Measurements from ENCODE around the gene ZC3H7A. TPM values are rescaled to one million over a fixed set of nuclear protein-coding genes. Genes with fewer than 3 reads are reported as not detected.
A peak's percentile ranks its signal among the peaks of the same experiment; 100 is the strongest.
"Not testable (repeated sequence)": the region's sequence is repeated elsewhere in the genome, so short reads cannot be mapped to it uniquely, and the experiment has no call there.

Gene ZC3H7A
- total and polyA plus RNA-seq, 9 donors = 37.2 to 53.6 (median 40.4) TPM

DNA sequence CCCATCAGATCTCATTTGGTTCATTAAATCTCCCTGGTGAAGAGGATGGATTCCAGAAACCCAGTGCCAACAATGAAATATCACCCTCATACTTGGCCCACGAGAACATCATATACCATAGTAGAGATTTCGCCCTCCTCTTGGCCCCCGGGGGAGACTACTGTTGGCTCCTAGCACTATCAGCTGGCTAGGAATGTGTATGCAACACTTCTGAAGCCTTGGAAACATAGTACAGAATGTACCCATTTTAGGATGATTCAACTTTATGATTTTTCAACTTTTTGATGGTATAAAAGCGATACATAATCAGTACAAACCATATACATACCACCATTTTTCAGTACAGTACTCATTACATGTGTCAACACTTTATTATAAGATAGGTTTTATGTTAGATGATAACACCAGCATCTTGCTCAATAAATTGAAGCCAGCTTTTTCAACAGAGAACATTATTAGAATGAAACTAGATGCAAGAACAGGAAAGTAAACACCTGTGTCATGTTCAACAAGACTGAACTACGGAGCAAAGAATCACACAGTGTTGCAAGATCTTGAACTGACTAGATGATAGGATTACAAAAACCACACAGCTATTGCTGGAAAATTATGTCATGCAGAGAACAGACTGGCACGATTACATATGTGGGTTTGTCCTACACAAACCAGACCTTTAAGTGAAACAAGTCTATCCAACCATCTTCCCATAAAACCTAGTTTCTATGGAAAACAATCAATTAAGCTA, 37.1 kb upstream of the ZC3H7A start:
- DNase-seq = no peak
- whole genome bisulfite sequencing (ENCODE audit: insufficient coverage) = no CpG with 5 or more reads among the region's 6 CpGs
- Histone ChIP-seq H3K36me3 (ENCODE audit: control insufficient read depth, insufficient read depth, low read length) (peaks cover 25% of the 10 kb centered on the region), H3K27me3 (ENCODE audit: control insufficient read depth, insufficient read depth, low read length) (no peaks in the 10 kb centered on the region), H3K9me3 (replicated peaks; ENCODE audit: control insufficient read depth, low read depth, low read length) (no peaks in the 10 kb centered on the region), H3K4me3 (ENCODE audit: low read length) (no peak overlapping the region), H3K4me1 (ENCODE audit: control insufficient read depth, insufficient read depth, low read length) (no peaks in the 10 kb centered on the region), H3K27ac (ENCODE audit: low read length) (no peak overlapping the region)

DNA sequence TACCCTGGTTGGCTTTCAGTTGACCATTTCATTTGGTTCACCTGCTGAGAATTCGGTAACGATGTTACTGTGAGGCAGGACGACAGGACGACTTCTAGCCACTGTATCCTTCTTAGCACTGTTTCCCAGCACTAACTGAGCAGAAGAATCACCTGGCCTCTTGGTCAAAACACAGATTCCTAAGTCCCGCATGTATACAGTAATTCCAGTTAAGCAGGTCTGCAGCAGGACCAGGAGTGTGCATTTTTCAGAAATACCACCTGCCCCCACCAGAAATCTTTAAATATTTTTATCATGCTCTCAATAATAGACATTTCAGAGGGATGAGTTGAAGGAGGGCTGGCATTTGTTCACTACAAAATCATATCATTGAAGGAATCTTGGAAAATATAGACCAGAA, 31.6 kb upstream of the ZC3H7A start:
- H3K27ac ChIP-seq (ENCODE audit: low read length) = no peak overlapping the region
- no peaks in the 10 kb centered on the region for H3K9me3 ChIP-seq (replicated peaks; ENCODE audit: control insufficient read depth, low read depth, low read length)
- DNase-seq = no peak
- WGBS (ENCODE audit: insufficient coverage) = 76% methylated on average over 4 of the region's 5 CpGs
- H3K4me3 ChIP-seq (ENCODE audit: low read length) = no peak overlapping the region
- no peaks in the 10 kb centered on the region for H3K4me1 ChIP-seq (ENCODE audit: control insufficient read depth, insufficient read depth, low read length)
- H3K36me3 ChIP-seq (ENCODE audit: control insufficient read depth, insufficient read depth, low read length) = no peaks in the 10 kb centered on the region
- H3K27me3 ChIP-seq (ENCODE audit: control insufficient read depth, insufficient read depth, low read length) = no peaks in the 10 kb centered on the region

DNA sequence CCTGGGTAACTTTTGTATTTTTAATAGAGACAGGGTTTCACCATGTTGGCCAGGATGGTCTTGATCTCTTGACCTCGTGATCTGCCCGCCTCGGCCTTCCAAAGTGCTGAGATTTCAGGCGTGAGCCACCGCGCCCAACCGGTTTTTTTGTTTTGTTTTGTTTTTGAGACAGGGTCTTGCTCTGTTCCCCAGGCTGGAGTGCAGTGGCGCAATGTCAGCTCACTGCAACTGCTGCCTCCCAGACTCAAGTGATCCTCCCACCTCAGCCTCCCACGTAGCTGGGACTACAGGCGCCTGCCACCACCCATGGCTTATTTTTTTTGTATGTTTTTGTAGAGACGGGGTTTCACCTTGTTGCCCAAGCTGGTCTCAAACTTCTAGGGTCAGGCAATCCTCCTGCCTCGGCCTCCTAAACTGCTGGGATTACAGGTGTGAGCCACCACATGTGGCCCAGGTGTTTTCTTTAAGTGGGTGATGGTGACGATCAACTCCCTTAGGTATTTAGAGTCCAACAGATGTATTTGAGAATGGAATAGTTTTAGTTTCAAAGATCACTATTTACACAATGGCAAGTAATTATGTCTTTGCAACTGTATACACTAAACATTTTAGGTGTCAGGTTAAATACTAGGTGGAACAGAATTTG, 28.6 kb upstream of the ZC3H7A start:
- not testable (repeated sequence) for H3K27me3 ChIP-seq (ENCODE audit: control insufficient read depth, insufficient read depth, low read length); H3K4me1 ChIP-seq (ENCODE audit: control insufficient read depth, insufficient read depth, low read length); H3K9me3 ChIP-seq (replicated peaks; ENCODE audit: control insufficient read depth, low read depth, low read length); H3K36me3 ChIP-seq (ENCODE audit: control insufficient read depth, insufficient read depth, low read length); H3K4me3 ChIP-seq (ENCODE audit: low read length); H3K27ac ChIP-seq (ENCODE audit: low read length); DNase-seq
- WGBS (ENCODE audit: insufficient coverage) = 60% methylated on average over 1 of the region's 13 CpGs

DNA sequence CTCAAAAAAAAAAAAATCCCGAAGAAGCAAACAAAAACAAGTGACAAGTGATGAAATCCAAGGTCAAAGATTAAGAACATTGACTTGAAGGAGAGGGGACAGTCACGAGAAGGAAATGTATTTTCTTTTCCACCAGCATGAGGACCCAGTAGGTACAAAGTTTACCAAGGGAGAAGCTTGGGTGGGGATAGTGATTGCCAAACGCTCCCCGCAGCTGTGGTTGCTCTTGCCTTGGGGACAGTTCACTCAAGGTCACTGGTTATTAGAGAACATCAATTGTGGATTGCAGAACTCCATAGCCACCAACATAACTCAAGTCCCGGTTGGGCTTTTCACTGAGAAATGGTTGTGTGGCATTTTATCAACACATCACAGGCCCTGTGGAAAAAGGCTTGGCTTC, 27.3 kb upstream of the ZC3H7A start:
- no CpG with 5 or more reads among the region's 5 CpGs for WGBS (ENCODE audit: insufficient coverage)
- Histone ChIP-seq H3K4me1 (ENCODE audit: control insufficient read depth, insufficient read depth, low read length) (no peaks in the 10 kb centered on the region), H3K9me3 (replicated peaks; ENCODE audit: control insufficient read depth, low read depth, low read length) (no peaks in the 10 kb centered on the region), H3K36me3 (ENCODE audit: control insufficient read depth, insufficient read depth, low read length) (no peaks in the 10 kb centered on the region), H3K27ac (ENCODE audit: low read length) (no peak overlapping the region), H3K4me3 (ENCODE audit: low read length) (no peak overlapping the region), H3K27me3 (ENCODE audit: control insufficient read depth, insufficient read depth, low read length) (no peaks in the 10 kb centered on the region)
- DNase-seq = peak; percentile 43

DNA sequence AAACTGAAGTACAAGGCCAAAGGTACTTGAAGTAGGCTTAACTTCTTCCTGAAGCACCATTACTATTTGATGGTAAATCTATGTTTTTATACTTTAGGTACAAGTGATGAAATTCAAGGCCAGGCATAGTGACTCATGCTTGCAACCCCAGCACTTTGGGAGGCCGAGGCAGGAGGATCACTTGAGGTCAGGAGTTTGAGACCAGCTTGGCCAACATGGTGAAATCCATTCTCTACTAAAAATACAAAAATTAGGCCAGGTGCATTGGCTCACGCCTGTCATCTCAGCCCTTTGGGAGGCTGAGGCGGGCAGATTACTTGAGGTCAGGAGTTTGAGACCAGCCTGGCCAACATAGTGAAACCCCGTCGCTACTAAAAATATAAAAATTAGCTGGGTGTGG, 26.6 kb upstream of the ZC3H7A start:
- not testable (repeated sequence) for H3K27ac ChIP-seq (ENCODE audit: low read length)

DNA sequence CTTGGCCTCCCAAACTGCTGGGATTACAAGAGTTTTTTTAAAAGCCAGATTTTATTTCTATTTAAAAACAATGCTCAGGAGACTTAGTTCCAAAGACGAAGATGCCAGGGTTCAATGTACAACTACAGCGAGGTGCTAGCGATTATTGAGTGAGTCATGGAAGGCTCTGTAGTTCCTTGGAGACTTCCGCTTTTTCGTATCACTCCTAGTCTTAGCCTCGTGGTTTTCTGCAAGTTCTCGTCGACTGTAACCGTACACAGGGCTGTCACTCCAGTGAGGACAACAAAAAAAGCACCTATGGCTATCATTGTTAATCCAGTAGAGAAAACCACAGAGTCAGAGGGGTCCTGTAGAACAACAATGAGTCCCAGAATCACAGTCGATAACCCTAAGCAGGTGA, 22.7 kb upstream of the ZC3H7A start:
- no peaks in the 10 kb centered on the region for H3K27me3 ChIP-seq (ENCODE audit: control insufficient read depth, insufficient read depth, low read length)
- H3K36me3 ChIP-seq (ENCODE audit: control insufficient read depth, insufficient read depth, low read length) = no peaks in the 10 kb centered on the region
- H3K4me3 ChIP-seq (ENCODE audit: low read length) = no peak overlapping the region
- H3K9me3 ChIP-seq (replicated peaks; ENCODE audit: control insufficient read depth, low read depth, low read length) = no peaks in the 10 kb centered on the region
- H3K27ac ChIP-seq (ENCODE audit: low read length) = no peak overlapping the region
- H3K4me1 ChIP-seq (ENCODE audit: control insufficient read depth, insufficient read depth, low read length) = no peaks in the 10 kb centered on the region
- DNase-seq = no peak
- WGBS (ENCODE audit: insufficient coverage) = 62% methylated on average over 8 of the region's 10 CpGs

More for the DNA sequence above, 26.6 kb upstream of the ZC3H7A start:
- H3K36me3 ChIP-seq (ENCODE audit: control insufficient read depth, insufficient read depth, low read length); DNase-seq; H3K9me3 ChIP-seq (replicated peaks; ENCODE audit: control insufficient read depth, low read depth, low read length); H3K4me1 ChIP-seq (ENCODE audit: control insufficient read depth, insufficient read depth, low read length); H3K4me3 ChIP-seq (ENCODE audit: low read length); H3K27me3 ChIP-seq (ENCODE audit: control insufficient read depth, insufficient read depth, low read length): not testable (repeated sequence)
- 94% methylated on average over 5 of the region's 5 CpGs for WGBS (ENCODE audit: insufficient coverage)

DNA sequence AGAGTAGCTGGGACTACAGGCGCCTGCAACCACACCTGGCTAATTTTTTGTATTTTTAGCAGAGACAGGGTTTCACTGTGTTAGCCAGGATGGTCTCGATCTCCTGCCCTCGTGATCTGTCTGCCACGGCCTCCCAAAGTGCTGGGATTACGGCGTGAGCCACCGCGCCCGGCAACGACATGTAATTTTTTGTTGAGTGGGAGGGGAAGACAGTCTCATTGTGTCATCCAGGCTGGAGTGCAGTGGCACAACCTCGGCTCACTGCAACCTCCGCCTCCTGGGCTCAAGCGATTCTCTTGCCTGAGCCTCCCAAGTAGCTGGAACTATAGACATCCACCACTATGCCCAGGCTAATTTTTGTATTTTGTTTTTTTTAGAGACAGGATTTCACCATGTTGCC, 21.9 kb upstream of the ZC3H7A start:
- H3K4me1 ChIP-seq (ENCODE audit: control insufficient read depth, insufficient read depth, low read length); DNase-seq; H3K36me3 ChIP-seq (ENCODE audit: control insufficient read depth, insufficient read depth, low read length); H3K4me3 ChIP-seq (ENCODE audit: low read length); H3K27ac ChIP-seq (ENCODE audit: low read length); H3K9me3 ChIP-seq (replicated peaks; ENCODE audit: control insufficient read depth, low read depth, low read length); H3K27me3 ChIP-seq (ENCODE audit: control insufficient read depth, insufficient read depth, low read length): not testable (repeated sequence)
- 92% methylated on average over 5 of the region's 13 CpGs for WGBS (ENCODE audit: insufficient coverage)

DNA sequence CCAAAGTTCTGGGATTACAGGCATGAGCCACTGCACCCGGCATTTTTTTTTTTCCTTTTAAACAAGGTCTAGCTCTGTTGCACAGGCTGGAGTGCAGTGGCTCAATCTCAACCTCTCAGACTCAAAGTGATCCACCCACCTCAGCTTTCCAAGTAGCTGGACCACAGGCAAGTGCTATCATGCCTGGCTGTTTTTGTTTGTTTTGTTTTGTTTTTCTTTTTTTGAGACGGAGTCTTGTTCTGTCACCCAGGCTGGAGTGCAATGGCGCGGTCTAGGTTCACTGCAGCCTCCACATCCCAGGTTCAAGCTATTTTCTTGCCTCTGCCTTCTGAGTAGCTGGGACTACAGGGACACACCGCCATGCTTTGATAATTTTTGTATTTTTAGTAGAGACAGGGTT, 19.1 kb upstream of the ZC3H7A start:
- no peak overlapping the region for H3K27ac ChIP-seq (ENCODE audit: low read length)
- no peaks in the 10 kb centered on the region for H3K4me1 ChIP-seq (ENCODE audit: control insufficient read depth, insufficient read depth, low read length)
- no peaks in the 10 kb centered on the region for H3K27me3 ChIP-seq (ENCODE audit: control insufficient read depth, insufficient read depth, low read length)
- H3K36me3 ChIP-seq (ENCODE audit: control insufficient read depth, insufficient read depth, low read length) = no peaks in the 10 kb centered on the region
- no peak for DNase-seq
- no peak overlapping the region for H3K4me3 ChIP-seq (ENCODE audit: low read length)
- H3K9me3 ChIP-seq (replicated peaks; ENCODE audit: control insufficient read depth, low read depth, low read length) = no peaks in the 10 kb centered on the region
- whole genome bisulfite sequencing (ENCODE audit: insufficient coverage) = 69% methylated on average over 1 of the region's 5 CpGs

DNA sequence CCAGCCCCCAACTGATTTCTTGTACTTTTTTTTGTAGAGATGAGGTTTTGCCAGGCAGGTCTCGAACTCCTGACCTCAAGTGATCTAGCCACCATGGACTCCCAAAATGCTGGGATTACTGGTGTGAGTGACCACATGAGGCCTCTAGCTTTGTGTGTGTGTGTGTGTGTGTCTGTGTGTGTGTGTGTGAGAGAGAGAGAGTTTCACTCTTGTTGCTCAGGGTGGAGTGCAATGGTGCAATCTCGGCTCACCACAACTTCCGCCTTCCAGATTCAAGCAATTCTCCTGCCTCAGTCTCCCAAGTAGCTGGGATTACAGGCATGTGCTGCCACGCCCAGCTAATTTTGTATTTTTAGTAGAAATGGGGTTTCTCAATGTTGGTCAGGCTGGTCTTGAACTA, 17.7 kb upstream of the ZC3H7A start:
- H3K4me1 ChIP-seq (ENCODE audit: control insufficient read depth, insufficient read depth, low read length); DNase-seq; H3K27ac ChIP-seq (ENCODE audit: low read length); H3K27me3 ChIP-seq (ENCODE audit: control insufficient read depth, insufficient read depth, low read length); H3K36me3 ChIP-seq (ENCODE audit: control insufficient read depth, insufficient read depth, low read length); H3K9me3 ChIP-seq (replicated peaks; ENCODE audit: control insufficient read depth, low read depth, low read length); H3K4me3 ChIP-seq (ENCODE audit: low read length): not testable (repeated sequence)
- WGBS (ENCODE audit: insufficient coverage) = no CpG with 5 or more reads among the region's 4 CpGs

DNA sequence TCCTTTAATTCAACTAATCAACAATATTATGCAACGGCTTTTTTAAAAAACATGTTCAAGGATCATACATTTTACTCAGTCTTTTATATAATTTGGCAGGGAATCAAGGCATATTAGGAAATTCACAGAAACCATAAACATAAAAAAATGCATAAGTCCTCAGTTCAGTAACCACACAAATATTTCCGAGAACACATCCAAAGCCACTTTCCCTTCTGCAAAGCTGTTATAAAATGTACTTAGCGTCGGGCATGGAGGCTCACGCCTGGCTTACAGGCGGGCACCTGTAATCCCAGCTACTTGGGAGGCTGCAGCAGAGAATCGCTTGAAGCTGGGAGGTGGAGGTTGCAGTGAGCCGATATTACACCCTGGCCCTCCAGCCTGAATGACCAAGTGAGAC, 9.7 kb upstream of the ZC3H7A start:
- Histone ChIP-seq H3K4me1 (ENCODE audit: control insufficient read depth, insufficient read depth, low read length) (no peaks in the 10 kb centered on the region), H3K4me3 (ENCODE audit: low read length) (no peak overlapping the region), H3K9me3 (replicated peaks; ENCODE audit: control insufficient read depth, low read depth, low read length) (no peaks in the 10 kb centered on the region), H3K36me3 (ENCODE audit: control insufficient read depth, insufficient read depth, low read length) (no peaks in the 10 kb centered on the region), H3K27ac (ENCODE audit: low read length) (no peak overlapping the region), H3K27me3 (ENCODE audit: control insufficient read depth, insufficient read depth, low read length) (no peaks in the 10 kb centered on the region)
- 100% methylated on average over 2 of the region's 8 CpGs for WGBS (ENCODE audit: insufficient coverage)
- DNase-seq = no peak
